Measurements from ENCODE around the gene GRWD1. TPM values are rescaled to one million over a fixed set of nuclear protein-coding genes. Genes with fewer than 3 reads are reported as not detected.

GRWD1 gene
- total RNA-seq, 1 donor, result 34.1 TPM

DNA sequence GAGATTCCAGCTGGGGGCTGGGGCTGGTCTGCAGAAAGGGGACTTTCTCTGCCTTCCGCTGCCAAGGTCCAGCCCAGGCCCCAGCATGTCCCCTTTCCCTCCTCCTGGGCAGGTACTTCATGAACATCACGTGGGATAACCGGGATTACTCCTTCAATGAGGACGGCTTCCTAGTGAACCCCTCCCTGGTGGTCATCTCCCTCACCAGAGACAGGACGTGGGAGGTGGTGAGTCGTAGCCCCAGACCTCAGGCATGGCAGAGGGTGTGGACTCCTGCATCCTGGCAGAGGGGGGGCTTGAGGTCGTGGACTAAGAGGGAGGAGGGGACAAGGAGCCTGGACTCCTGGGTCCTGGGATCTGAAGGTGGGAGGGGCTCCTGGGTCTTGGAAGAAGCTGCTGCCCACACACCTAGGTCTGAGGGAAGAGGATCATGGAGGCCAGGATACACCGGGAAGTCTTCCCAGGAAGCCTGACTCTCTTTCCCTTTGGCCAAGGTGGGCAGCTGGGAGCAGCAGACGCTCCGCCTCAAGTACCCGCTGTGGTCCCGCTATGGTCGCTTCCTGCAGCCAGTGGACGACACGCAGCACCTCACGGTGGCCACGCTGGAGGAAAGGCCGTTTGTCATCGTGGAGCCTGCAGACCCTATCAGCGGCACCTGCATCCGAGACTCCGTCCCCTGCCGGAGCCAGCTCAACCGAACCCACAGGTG lies 31.8 kb upstream of the GRWD1 start:
- DNase-seq (ENCODE audit: low read depth), result peak; percentile 46
- H3K4me3 ChIP-seq (ENCODE audit: low read depth, low read length), result no peak overlapping the region
- TF ChIP-seq, protein P1, sequence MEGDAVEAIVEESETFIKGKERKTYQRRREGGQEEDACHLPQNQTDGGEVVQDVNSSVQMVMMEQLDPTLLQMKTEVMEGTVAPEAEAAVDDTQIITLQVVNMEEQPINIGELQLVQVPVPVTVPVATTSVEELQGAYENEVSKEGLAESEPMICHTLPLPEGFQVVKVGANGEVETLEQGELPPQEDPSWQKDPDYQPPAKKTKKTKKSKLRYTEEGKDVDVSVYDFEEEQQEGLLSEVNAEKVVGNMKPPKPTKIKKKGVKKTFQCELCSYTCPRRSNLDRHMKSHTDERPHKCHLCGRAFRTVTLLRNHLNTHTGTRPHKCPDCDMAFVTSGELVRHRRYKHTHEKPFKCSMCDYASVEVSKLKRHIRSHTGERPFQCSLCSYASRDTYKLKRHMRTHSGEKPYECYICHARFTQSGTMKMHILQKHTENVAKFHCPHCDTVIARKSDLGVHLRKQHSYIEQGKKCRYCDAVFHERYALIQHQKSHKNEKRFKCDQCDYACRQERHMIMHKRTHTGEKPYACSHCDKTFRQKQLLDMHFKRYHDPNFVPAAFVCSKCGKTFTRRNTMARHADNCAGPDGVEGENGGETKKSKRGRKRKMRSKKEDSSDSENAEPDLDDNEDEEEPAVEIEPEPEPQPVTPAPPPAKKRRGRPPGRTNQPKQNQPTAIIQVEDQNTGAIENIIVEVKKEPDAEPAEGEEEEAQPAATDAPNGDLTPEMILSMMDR (IDR thresholded peaks at IDR 0.05; ENCODE audit: insufficient read depth, low read length), result no peak

DNA sequence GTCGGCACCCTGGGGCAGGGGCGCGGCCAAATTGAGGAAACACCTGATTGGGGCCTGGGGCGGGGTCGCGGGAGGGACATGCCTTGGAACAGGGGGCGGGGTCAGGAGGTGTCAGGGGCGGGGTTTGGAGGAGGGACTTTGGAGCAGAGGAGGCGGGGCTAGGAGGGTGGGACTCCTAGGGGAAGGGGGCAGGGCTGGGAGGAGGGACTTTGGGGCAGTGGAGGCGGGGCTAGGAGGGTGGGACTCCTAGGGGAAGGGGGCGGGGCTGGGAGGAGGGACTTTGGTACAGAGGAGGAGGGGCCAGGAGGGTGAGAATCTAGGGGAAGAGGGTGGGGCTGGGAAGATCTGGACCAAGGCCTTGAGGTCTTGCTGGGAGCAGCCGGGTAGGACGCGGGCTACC lies 30.4 kb upstream of the GRWD1 start:
- TF ChIP-seq, protein P1 (IDR thresholded peaks at IDR 0.05; ENCODE audit: insufficient read depth, low read length), result no peak
- H3K4me3 ChIP-seq (ENCODE audit: low read depth, low read length), result no peak overlapping the region
- peak; percentile 26 for DNase-seq (ENCODE audit: low read depth)

DNA sequence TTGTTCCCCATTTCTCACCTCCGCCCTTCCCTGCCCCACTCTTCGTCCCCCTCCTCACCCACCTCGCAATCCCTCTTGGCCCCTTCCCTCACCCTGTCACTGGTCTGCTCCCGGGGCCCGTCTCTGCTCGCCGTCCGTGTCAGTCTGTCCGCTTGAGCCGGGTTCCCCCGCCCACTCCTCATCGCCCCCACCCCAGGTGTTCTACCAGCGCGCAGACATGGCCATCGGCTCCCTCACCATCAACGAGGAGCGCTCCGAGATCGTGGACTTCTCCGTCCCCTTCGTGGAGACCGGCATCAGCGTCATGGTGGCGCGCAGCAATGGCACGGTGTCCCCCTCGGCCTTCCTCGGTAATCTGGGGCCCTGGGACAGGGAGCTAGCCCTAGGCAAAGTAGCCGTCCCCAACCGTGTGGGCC lies 30.0 kb upstream of the GRWD1 start:
- TF ChIP-seq, protein P1 (IDR thresholded peaks at IDR 0.05; ENCODE audit: insufficient read depth, low read length), result no peak

DNA sequence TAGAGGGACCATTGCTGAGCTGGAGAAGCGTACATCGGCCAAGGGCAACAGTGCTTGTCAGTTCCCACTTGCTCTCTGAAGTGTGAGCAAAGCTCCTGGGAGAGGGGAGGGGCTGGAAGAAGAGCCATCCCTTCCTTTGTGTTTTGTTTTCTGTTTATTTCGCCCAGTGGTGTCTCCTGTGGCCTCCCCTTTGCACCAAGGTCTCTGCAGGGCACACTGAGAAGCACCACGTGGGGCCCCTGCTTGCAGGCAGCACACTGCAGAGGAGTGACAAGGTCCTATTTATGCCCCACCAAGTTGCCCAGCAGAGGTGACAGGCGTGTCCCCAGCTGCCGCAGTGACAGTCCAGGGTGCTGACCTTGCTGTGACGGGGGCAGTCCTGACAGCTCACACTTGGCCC lies 28.4 kb upstream of the GRWD1 start:
- no peak overlapping the region for H3K4me3 ChIP-seq (ENCODE audit: low read depth, low read length)
- no peak for DNase-seq (ENCODE audit: low read depth)
- TF ChIP-seq, protein P1 (IDR thresholded peaks at IDR 0.05; ENCODE audit: insufficient read depth, low read length), result no peak

More for the DNA sequence above, 30.0 kb upstream of the GRWD1 start:
- H3K4me3 ChIP-seq (ENCODE audit: low read depth, low read length), result no peak overlapping the region
- no peak for DNase-seq (ENCODE audit: low read depth)

DNA sequence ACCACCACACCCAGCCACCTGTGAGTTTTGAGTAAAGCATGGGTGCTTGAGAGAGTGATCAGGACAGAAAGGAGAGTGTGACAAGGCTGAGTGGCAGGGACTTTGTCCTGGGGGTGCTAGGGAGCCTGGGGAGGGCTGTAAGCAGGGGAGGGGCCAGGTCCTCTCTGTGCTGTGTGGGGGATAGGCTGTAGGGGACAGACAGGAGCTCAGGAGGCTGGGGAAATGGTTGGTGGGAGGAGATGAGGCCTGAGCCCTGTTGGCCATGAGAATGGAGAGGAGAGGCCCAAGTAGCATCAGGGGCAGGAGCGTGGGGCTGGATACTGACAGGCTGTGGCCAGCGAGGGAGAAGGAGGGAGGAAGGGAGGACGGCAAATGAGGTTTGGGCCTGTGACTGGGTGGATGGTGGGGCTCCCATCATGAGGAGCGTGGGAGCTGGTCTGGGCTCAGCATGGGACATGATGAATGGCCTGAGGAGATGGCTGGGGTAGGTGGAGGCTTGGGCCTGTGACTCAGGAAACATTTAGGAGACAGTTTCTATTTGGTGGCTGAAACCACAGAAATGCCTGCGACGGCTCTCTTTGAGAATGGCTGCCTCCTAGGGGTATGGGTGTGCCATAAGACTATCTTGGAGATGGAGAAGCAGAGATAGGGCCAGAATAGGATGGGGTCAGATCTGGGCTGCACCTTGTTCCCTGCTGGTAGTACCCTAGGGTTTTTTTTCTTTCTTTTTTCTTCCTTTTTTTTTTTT lies 27.3 kb upstream of the GRWD1 start:
- H3K4me3 ChIP-seq (ENCODE audit: low read depth, low read length), result no peak overlapping the region
- TF ChIP-seq, protein P1 (IDR thresholded peaks at IDR 0.05; ENCODE audit: insufficient read depth, low read length), result no peak
- DNase-seq (ENCODE audit: low read depth), result no peak

DNA sequence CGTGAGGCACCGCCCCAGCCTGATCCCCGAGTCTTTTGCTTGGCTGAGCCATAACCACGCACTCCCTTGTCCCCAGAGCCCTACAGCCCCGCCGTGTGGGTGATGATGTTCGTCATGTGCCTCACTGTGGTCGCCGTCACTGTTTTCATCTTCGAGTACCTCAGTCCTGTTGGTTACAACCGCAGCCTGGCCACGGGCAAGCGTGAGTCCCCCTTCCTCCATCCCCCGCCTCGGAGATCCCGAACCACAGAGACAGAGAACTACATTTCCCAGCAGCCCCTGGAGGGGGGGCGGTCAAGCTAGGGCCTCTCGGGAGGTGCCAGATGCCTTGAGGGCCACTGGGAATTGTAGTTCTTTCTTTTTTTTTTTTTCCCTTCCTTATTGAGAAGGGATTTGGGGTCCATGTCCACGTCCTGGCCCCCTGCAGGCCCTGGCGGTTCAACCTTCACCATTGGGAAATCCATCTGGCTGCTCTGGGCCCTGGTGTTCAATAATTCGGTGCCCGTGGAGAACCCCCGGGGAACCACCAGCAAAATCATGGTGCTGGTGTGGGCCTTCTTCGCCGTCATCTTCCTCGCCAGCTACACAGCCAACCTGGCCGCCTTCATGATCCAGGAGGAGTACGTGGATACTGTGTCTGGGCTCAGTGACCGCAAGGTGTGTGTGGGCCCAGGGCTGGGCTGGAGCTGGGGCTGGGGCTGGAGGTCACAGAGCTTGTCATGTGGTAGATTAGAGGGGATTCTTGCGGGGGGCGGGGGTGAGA lies 26.4 kb upstream of the GRWD1 start:
- no peak overlapping the region for H3K4me3 ChIP-seq (ENCODE audit: low read depth, low read length)
- TF ChIP-seq, protein P1 (IDR thresholded peaks at IDR 0.05; ENCODE audit: insufficient read depth, low read length), result no peak
- DNase-seq (ENCODE audit: low read depth), result no peak

Data from fibroblast of the aortic adventitia (primary cell).